SU-DHL-6 (cell line): ENCODE data around the gene FMNL1.
"Not testable (repeated sequence)": the region's sequence is repeated elsewhere in the genome, so short reads cannot be mapped to it uniquely, and the experiment has no call there.

ENCODE experiments used
- H2AFZ ChIP-seq: fragments of 200-600 bp; sonication (generic); 2 replicates; pipeline ENCODE4 v1.6.1; 2014; ENCODE audit warnings: low read depth, mild to moderate bottlenecking, moderate library complexity, mixed read lengths, antibody characterized with exemption, low read length; ENCODE audit not compliant: severe bottlenecking
- H3F3A ChIP-seq: fragments of 200-600 bp; shearing (Covaris generic); 2 replicates; pipeline ENCODE4 v1.6.0; 2016; ENCODE audit warnings: antibody characterized with exemption, mild to moderate bottlenecking; ENCODE audit not compliant: insufficient read depth
- H3K27ac ChIP-seq: fragments of 200-600 bp; sonication (generic); 2 replicates; pipeline ENCODE4 v1.5.1; 2016; ENCODE audit warnings: low read depth, mild to moderate bottlenecking, low read length, moderate library complexity, mixed read lengths
- H3K27me3 ChIP-seq: fragments of 200-600 bp; sonication (generic), shearing (Covaris generic); 2 replicates; pipeline ENCODE4 v1.6.0; 2014; ENCODE audit warnings: mild to moderate bottlenecking, low read length
- H3K36me3 ChIP-seq: fragments of 200-600 bp; sonication (generic); 2 replicates; pipeline ENCODE4 v1.6.1; 2014; ENCODE audit warnings: mild to moderate bottlenecking, low read length, mixed read lengths
- H3K4me2 ChIP-seq: fragments of 300-600, 200-600 bp; shearing (Covaris generic), sonication (generic); 2 replicates; pipeline ENCODE4 v1.6.0; 2014; ENCODE audit warnings: low read length, low read depth, mild to moderate bottlenecking; ENCODE audit not compliant: poor library complexity, severe bottlenecking
- H3K4me3 ChIP-seq: fragments of 200-600 bp; sonication (generic); 2 replicates; pipeline ENCODE4 v1.5.1; 2014; ENCODE audit warnings: antibody characterized with exemption, low read length, mild to moderate bottlenecking, mixed read lengths; ENCODE audit not compliant: insufficient read depth, poor library complexity, severe bottlenecking
- H3K79me2 ChIP-seq: fragments of 200-600 bp; sonication (generic); 2 replicates; pipeline ENCODE4 v1.6.1; 2014; ENCODE audit warnings: mild to moderate bottlenecking, low read length, moderate library complexity; ENCODE audit not compliant: insufficient read depth
- H3K9ac ChIP-seq: fragments of 200-600 bp; sonication (generic); 2 replicates; pipeline ENCODE4 v1.7.0; 2014; ENCODE audit warnings: mild to moderate bottlenecking, low read length
- H3K9me2 ChIP-seq: fragments of 200-600 bp; sonication (generic); replicated peaks from 2 replicates; pipeline ENCODE4 v1.6.1; 2014; ENCODE audit warnings: low read length; ENCODE audit not compliant: insufficient read depth
- H3K9me3 ChIP-seq: fragments of 200-600 bp; sonication (generic); 2 replicates; pipeline ENCODE4 v1.6.1; 2014; ENCODE audit warnings: low read length, mixed read lengths; ENCODE audit not compliant: insufficient read depth
- H4K20me1 ChIP-seq: fragments of 200-600 bp; sonication (generic); 2 replicates; pipeline ENCODE4 v1.6.1; 2014; ENCODE audit warnings: low read depth, mild to moderate bottlenecking, antibody characterized with exemption, low read length, moderate library complexity, mixed read lengths
- CTCF ChIP-seq: fragments of 200-600 bp; sonication (generic); IDR thresholded peaks from one replicate; pipeline ENCODE4 v1.5.1; 2017; ENCODE audit warnings: antibody characterized with exemption, mild to moderate bottlenecking, low read length, moderate library complexity; ENCODE audit not compliant: insufficient read depth, poor library complexity, severe bottlenecking
- EZH2phosphoT487 ChIP-seq: fragments of 200-600 bp; sonication (generic), shearing (Covaris generic); conservative IDR thresholded peaks from 2 replicates; pipeline ENCODE4 v1.6.1; 2018; ENCODE audit warnings: mild to moderate bottlenecking, antibody characterized with exemption, low read length, moderate library complexity, mixed read lengths

Gene FMNL1

GRCh38 chr17:45197555-45198334 lies 23.9 kb upstream of the FMNL1 start:
- TF ChIP-seq CTCF (peak; percentile 95), EZH2phosphoT487 (no peak)
- H3K27me3 ChIP-seq = no peaks in the 10 kb centered on the region
- H3K9ac ChIP-seq = no peak overlapping the region
- H4K20me1 ChIP-seq = no peaks in the 10 kb centered on the region
- no peaks in the 10 kb centered on the region for H3K9me3 ChIP-seq
- no peaks in the 10 kb centered on the region for H3K79me2 ChIP-seq
- no peaks in the 10 kb centered on the region for H3K9me2 ChIP-seq
- H3K4me2 ChIP-seq = no peak overlapping the region
- no peak overlapping the region for H3K27ac ChIP-seq
- no peaks in the 10 kb centered on the region; the same call in 1 of the 2 replicates for H3F3A ChIP-seq
- no peaks in the 10 kb centered on the region for H3K36me3 ChIP-seq
- no peak overlapping the region for H3K4me3 ChIP-seq
- H2AFZ ChIP-seq = no peak overlapping the region

- Histone ChIP-seq H3K27ac (no peak overlapping the region), H3K9me3 (no peaks in the 10 kb centered on the region), H3K4me2 (no peak overlapping the region), H2AFZ (no peak overlapping the region), H3K27me3 (no peaks in the 10 kb centered on the region), H3K79me2 (no peaks in the 10 kb centered on the region), H3K36me3 (no peaks in the 10 kb centered on the region), H3K9me2 (no peaks in the 10 kb centered on the region), H3K9ac (no peak overlapping the region), H4K20me1 (no peaks in the 10 kb centered on the region), H3K4me3 (no peak overlapping the region), H3F3A (no peaks in the 10 kb centered on the region; the same call in 1 of the 2 replicates)
- TF ChIP-seq CTCF (no peak), EZH2phosphoT487 (no peak)
Measured at GRCh38 chr17:45200701-45201100, 21.0 kb upstream of the FMNL1 start.

- no peak overlapping the region for H3K9ac ChIP-seq
- no peak for TF ChIP-seq CTCF
- TF ChIP-seq EZH2phosphoT487 = no peak
Measured at GRCh38 chr17:45201457-45201856, 20.2 kb upstream of the FMNL1 start.

GRCh38 chr17:45201880-45202279 lies 19.8 kb upstream of the FMNL1 start:
- not testable (repeated sequence) for H3K9ac ChIP-seq, H3K27me3 ChIP-seq, H3K4me2 ChIP-seq, H4K20me1 ChIP-seq, H3K79me2 ChIP-seq, H3K27ac ChIP-seq, H3K4me3 ChIP-seq, H2AFZ ChIP-seq, H3K9me3 ChIP-seq, H3K36me3 ChIP-seq, H3K9me2 ChIP-seq, H3F3A ChIP-seq

More at GRCh38 chr17:45201457-45201856, 20.2 kb upstream of the FMNL1 start:
- H3K27ac ChIP-seq = no peak overlapping the region
- no peaks in the 10 kb centered on the region; the same call in 1 of the 2 replicates for H3F3A ChIP-seq
- no peaks in the 10 kb centered on the region for H3K9me3 ChIP-seq
- H3K4me3 ChIP-seq = no peak overlapping the region
- H3K36me3 ChIP-seq = no peaks in the 10 kb centered on the region
- no peak overlapping the region for H3K4me2 ChIP-seq
- H2AFZ ChIP-seq = no peak overlapping the region
- no peaks in the 10 kb centered on the region for H3K79me2 ChIP-seq
- H4K20me1 ChIP-seq = no peaks in the 10 kb centered on the region
- no peaks in the 10 kb centered on the region for H3K9me2 ChIP-seq
- no peaks in the 10 kb centered on the region for H3K27me3 ChIP-seq
